GM21786 (cell line): Measurements from ENCODE around the gene UBXN11.
"Not testable (repeated sequence)": the region's sequence is repeated elsewhere in the genome, so short reads cannot be mapped to it uniquely, and the experiment has no call there.

Experiments used
- ATAC-seq: cut with Tn5 transposase; IDR thresholded peaks from one replicate; pipeline ENCODE4 v1.9.1; 2021; ENCODE audit not compliant: unreplicated experiment

Gene UBXN11

GRCh38 chr1:26307966-26308899 is 1.8 kb upstream of the UBXN11 start:
- ATAC-seq, result not testable (repeated sequence)

GRCh38 chr1:26307363-26307781 is 936 bp upstream of the UBXN11 start:
- peak; percentile 12 for ATAC-seq

GRCh38 chr1:26305667-26306289 is 658 bp downstream of the UBXN11 start:
- ATAC-seq, result peak; percentile 9

GRCh38 chr1:26302733-26303405 is 3.6 kb downstream of the UBXN11 start:
- ATAC-seq, result no peak

- no peak for ATAC-seq
Measured at GRCh38 chr1:26300578-26301275, 5.7 kb downstream of the UBXN11 start.

GRCh38 chr1:26297791-26298124 is 8.7 kb downstream of the UBXN11 start:
- no peak for ATAC-seq

- no peak for ATAC-seq
Measured at GRCh38 chr1:26297057-26297790, 9.2 kb downstream of the UBXN11 start.

- ATAC-seq, result no peak
Measured at GRCh38 chr1:26296340-26297056, 9.9 kb downstream of the UBXN11 start.

GRCh38 chr1:26295194-26296138 is 11.0 kb downstream of the UBXN11 start:
- ATAC-seq, result no peak

- ATAC-seq, result no peak
Measured at GRCh38 chr1:26293911-26294463, 12.4 kb downstream of the UBXN11 start.

GRCh38 chr1:26292735-26293134 is 13.7 kb downstream of the UBXN11 start:
- not testable (repeated sequence) for ATAC-seq

GRCh38 chr1:26291939-26292338 is 14.5 kb downstream of the UBXN11 start:
- no peak for ATAC-seq

GRCh38 chr1:26291433-26291832 is 15.0 kb downstream of the UBXN11 start:
- ATAC-seq, result no peak

GRCh38 chr1:26290882-26291261 is 15.6 kb downstream of the UBXN11 start:
- ATAC-seq, result no peak

GRCh38 chr1:26290122-26290881 is 16.1 kb downstream of the UBXN11 start:
- no peak for ATAC-seq

GRCh38 chr1:26289158-26290059 is 17.0 kb downstream of the UBXN11 start:
- peak; percentile 39 for ATAC-seq
